NK-92 treated with Interleukin-12 subunit alpha and Interleukin-12 subunit beta, amount 100 ng/mL, for 24 hours (cell line): Measurements from ENCODE around the gene ITGA2B.
"Not testable (repeated sequence)": the region's sequence is repeated elsewhere in the genome, so short reads cannot be mapped to it uniquely, and the experiment has no call there.

Experiments
- DNase-seq: peaks from one replicate; lab custom pipeline; 2025; lab: John Stamatoyannopoulos, UW

Gene ITGA2B

GRCh38 chr17:44351961-44352827 lies 37.3 kb downstream of the ITGA2B start:
- DNase-seq: no peak

GRCh38 chr17:44351464-44351863 lies 38.0 kb downstream of the ITGA2B start:
- no peak for DNase-seq

GRCh38 chr17:44350733-44351226 lies 38.7 kb downstream of the ITGA2B start:
- DNase-seq: peak; percentile 42

GRCh38 chr17:44349553-44350070 lies 39.8 kb downstream of the ITGA2B start:
- DNase-seq: no peak

GRCh38 chr17:44348988-44349364 lies 40.5 kb downstream of the ITGA2B start:
- no peak for DNase-seq

GRCh38 chr17:44348234-44348987 lies 41.0 kb downstream of the ITGA2B start:
- DNase-seq: peak; percentile 34

GRCh38 chr17:44347206-44348055 lies 42.0 kb downstream of the ITGA2B start:
- DNase-seq: not testable (repeated sequence)

GRCh38 chr17:44346064-44346844 lies 43.2 kb downstream of the ITGA2B start:
- DNase-seq: no peak

- DNase-seq: no peak
Observed at GRCh38 chr17:44345454-44346026, 43.9 kb downstream of the ITGA2B start.

- peak; percentile 79 for DNase-seq
Observed at GRCh38 chr17:44344939-44345453, 44.5 kb downstream of the ITGA2B start, which contains the start of gene GRN. Gene GRN, plus strand, starts transcription at chr17:44345302. Its CDS starts 3,863 bp downstream, at chr17:44349165.

- DNase-seq: no peak
Observed at GRCh38 chr17:44343510-44344209, 45.8 kb downstream of the ITGA2B start.

GRCh38 chr17:44340553-44340952 lies 48.9 kb downstream of the ITGA2B start:
- DNase-seq: not testable (repeated sequence)

GRCh38 chr17:44338702-44339101 lies 50.7 kb downstream of the ITGA2B start:
- DNase-seq: peak; percentile 26

- no peak for DNase-seq
Observed at GRCh38 chr17:44335968-44336367, 53.5 kb downstream of the ITGA2B start.

- DNase-seq: no peak
Observed at GRCh38 chr17:44335564-44335963, 53.9 kb downstream of the ITGA2B start.

GRCh38 chr17:44334727-44335126 lies 54.7 kb downstream of the ITGA2B start:
- no peak for DNase-seq

GRCh38 chr17:44334315-44334714 lies 55.1 kb downstream of the ITGA2B start:
- no peak for DNase-seq

GRCh38 chr17:44333371-44333770 lies 56.1 kb downstream of the ITGA2B start:
- DNase-seq: no peak

GRCh38 chr17:44331249-44331760 lies 58.1 kb downstream of the ITGA2B start:
- DNase-seq: peak; percentile 43
